Activated naive CD4-positive, alpha-beta T cell treated with anti-CD3 and anti-CD28 coated beads, Interleukin-2, amount 50 U/mL, for 72 hours (primary cell): Measurements from ENCODE around the gene JAM3. TPM values are rescaled to one million over a fixed set of nuclear protein-coding genes. Genes with fewer than 3 reads are reported as not detected.

Experiments
- ATAC-seq, 2 donors: fragments of 150-1000 bp; cut with Tn5 transposase; 2 replicates each; pipeline ENCODE4 v1.10.0; 2021; ENCODE audit warnings: mild to moderate bottlenecking in 2 of 2, moderate library complexity in 2 of 2
- DNase-seq, 2 donors: peaks; one replicate each; pipeline ENCODE4 v3.0.0; 2021 to 2022; ENCODE audit warnings: low spot score in 2 of 2
- H3K27ac Mint-ChIP-seq, 2 donors: one replicate each; pipeline ENCODE4 v1.8.0; 2022; ENCODE audit warnings: mild to moderate bottlenecking in 2 of 2, mixed read lengths in 2 of 2
- H3K36me3 Mint-ChIP-seq, 2 donors: one replicate each; pipeline ENCODE4 v1.8.0; 2022; ENCODE audit warnings: mixed read lengths in 2 of 2
- H3K9me3 Mint-ChIP-seq, 2 donors: one replicate each; pipeline ENCODE4 v1.8.0; 2022; ENCODE audit warnings: mixed read lengths in 2 of 2
- total RNA-seq, 2 donors: library from RNA; stranded (reverse); gene quantifications; one replicate each; pipeline ENCODE4 v1.2.3, GENCODE V29; 2022

The JAM3 gene
- total RNA-seq, 2 donors from 2014 or later = 0.98 to 17.7 TPM

- Mint-ChIP-seq H3K27ac (no peak overlapping the region), H3K9me3 (no peaks in the 10 kb centered on the region), H3K36me3 (no peaks in the 10 kb centered on the region)
- ATAC-seq (no peak), DNase-seq (no peak)
These were observed 21.3 kb upstream of the JAM3 start for GRCh38 chr11:134047586-134047999.

GRCh38 chr11:134048028-134048427 is 20.8 kb upstream of the JAM3 start:
- no peak for DNase-seq
- no peak overlapping the region for H3K27ac Mint-ChIP-seq
- ATAC-seq = no peak
- H3K36me3 Mint-ChIP-seq = no peaks in the 10 kb centered on the region
- no peaks in the 10 kb centered on the region for H3K9me3 Mint-ChIP-seq

- H3K9me3 Mint-ChIP-seq = no peaks in the 10 kb centered on the region
- H3K27ac Mint-ChIP-seq = no peak overlapping the region
These were observed 19.6 kb upstream of the JAM3 start for GRCh38 chr11:134049303-134049702.

GRCh38 chr11:134050541-134051383 is 18.1 kb upstream of the JAM3 start:
- DNase-seq (peak in 1 of 2 donors; percentile 80), ATAC-seq (peak; percentile 89)
- H3K36me3 Mint-ChIP-seq = no peaks in the 10 kb centered on the region
- H3K27ac Mint-ChIP-seq = no peak overlapping the region
- H3K9me3 Mint-ChIP-seq = no peaks in the 10 kb centered on the region

More at GRCh38 chr11:134049303-134049702, 19.6 kb upstream of the JAM3 start:
- no peak for DNase-seq
- ATAC-seq = no peak
- no peaks in the 10 kb centered on the region for H3K36me3 Mint-ChIP-seq

- no peak for ATAC-seq
- no peak for DNase-seq
- H3K36me3 Mint-ChIP-seq = peaks cover 0 to under 1% of the 10 kb centered on the region in 2 donors
- no peak overlapping the region for H3K27ac Mint-ChIP-seq
- H3K9me3 Mint-ChIP-seq = no peaks in the 10 kb centered on the region
These were observed 16.4 kb upstream of the JAM3 start for GRCh38 chr11:134052395-134052987.

- no peak for DNase-seq
- Mint-ChIP-seq H3K27ac (no peak overlapping the region), H3K9me3 (peaks cover 0 to 5% of the 10 kb centered on the region in 2 donors), H3K36me3 (peaks cover 0 to 8% of the 10 kb centered on the region in 2 donors)
- no peak for ATAC-seq
These were observed 15.6 kb upstream of the JAM3 start for GRCh38 chr11:134052988-134053945.

GRCh38 chr11:134055029-134055428 is 13.8 kb upstream of the JAM3 start:
- Mint-ChIP-seq H3K27ac (no peak overlapping the region), H3K9me3 (peaks cover 0 to 5% of the 10 kb centered on the region in 2 donors), H3K36me3 (peaks cover 0 to 15% of the 10 kb centered on the region in 2 donors)
- no peak for ATAC-seq
- no peak for DNase-seq

- Mint-ChIP-seq H3K27ac (no peak overlapping the region), H3K9me3 (peaks cover 0 to 5% of the 10 kb centered on the region in 2 donors), H3K36me3 (peaks cover 0 to 15% of the 10 kb centered on the region in 2 donors)
- DNase-seq = no peak
- no peak for ATAC-seq
These were observed 8.6 kb upstream of the JAM3 start for GRCh38 chr11:134060316-134060715.

- peaks cover 0 to 14% of the 10 kb centered on the region in 2 donors for H3K36me3 Mint-ChIP-seq
- DNase-seq = no peak
- no peak for ATAC-seq
- no peak overlapping the region for H3K27ac Mint-ChIP-seq
- peaks cover 0 to 5% of the 10 kb centered on the region in 2 donors for H3K9me3 Mint-ChIP-seq
These were observed 6.4 kb upstream of the JAM3 start for GRCh38 chr11:134062265-134063123.

GRCh38 chr11:134063124-134063495 is 5.8 kb upstream of the JAM3 start:
- no peak for ATAC-seq
- DNase-seq = no peak
- H3K9me3 Mint-ChIP-seq = peaks cover 0 to 2% of the 10 kb centered on the region in 2 donors
- H3K36me3 Mint-ChIP-seq = peaks cover 0 to 8% of the 10 kb centered on the region in 2 donors
- H3K27ac Mint-ChIP-seq = no peak overlapping the region

GRCh38 chr11:134063991-134064747 is 4.7 kb upstream of the JAM3 start:
- Mint-ChIP-seq H3K27ac (no peak overlapping the region), H3K9me3 (no peaks in the 10 kb centered on the region), H3K36me3 (peaks cover 0 to 8% of the 10 kb centered on the region in 2 donors)
- DNase-seq (no peak), ATAC-seq (no peak)

- no peaks in the 10 kb centered on the region for H3K9me3 Mint-ChIP-seq
- DNase-seq (no peak), ATAC-seq (no peak)
- no peak overlapping the region for H3K27ac Mint-ChIP-seq
- H3K36me3 Mint-ChIP-seq = peaks cover 0 to 5% of the 10 kb centered on the region in 2 donors
These were observed 3.5 kb upstream of the JAM3 start for GRCh38 chr11:134065381-134065780.

- no peak for ATAC-seq
- Mint-ChIP-seq H3K9me3 (no peaks in the 10 kb centered on the region), H3K27ac (no peak overlapping the region), H3K36me3 (peaks cover 0 to 5% of the 10 kb centered on the region in 2 donors)
- no peak for DNase-seq
These were observed 1.7 kb upstream of the JAM3 start for GRCh38 chr11:134066943-134067885.
